K562 treated with DMSO at 1 percent for 4 hours (cell line): ENCODE data around the gene SCN10A. TPM values are rescaled to one million over a fixed set of nuclear protein-coding genes. Genes with fewer than 3 reads are reported as not detected.

Experiments
- total RNA-seq: library from RNA; unstranded; fragments of 300-600 nt; gene quantifications from 2 replicates; pipeline ENCODE4 v1.2.3, GENCODE V29; 2022; ENCODE audit not compliant: insufficient read depth

SCN10A gene
- total RNA-seq: not detected in 2 replicates

GRCh38 chr3:38816026-38816425 lies at the start of gene SCN10A:
TSS of gene SCN10A (minus strand) at chr3:38816217. CDS start at chr3:38794010, 22,207 bp downstream.

GRCh38 chr3:38649500-38650247 lies 166.3 kb downstream of the SCN10A start, which contains the start of gene SCN5A:
TSS of gene SCN5A (minus strand) at chr3:38649687. CDS start at chr3:38633307, 16,380 bp downstream.

Other genes starting within 250 kb of the SCN10A start
- 1.0 TPM in 1 of 2 replicates, not detected in the other for gene SCN5A, start 166.5 kb downstream of the SCN10A start, total RNA-seq
- not detected in 2 replicates for gene SCN11A, start 235.7 kb upstream of the SCN10A start, total RNA-seq
- gene WDR48, start 235.8 kb upstream of the SCN10A start, total RNA-seq: 20.1 and 21.2 TPM in 2 replicates